Suprapubic skin (tissue), 4 donors: ENCODE results near the gene RAPGEF3.

Experiments used
- POLR2A ChIP-seq, 2 donors: fragments of 450-650 bp; IDR thresholded peaks; one replicate each; pipeline ENCODE4 v1.6.1; 2017; ENCODE audit warnings: antibody characterized with exemption in 2 of 2, mild to moderate bottlenecking in 2 of 2, moderate library complexity in 2 of 2
- POLR2AphosphoS5 ChIP-seq, 3 donors: sonication (generic); formaldehyde crosslinking; IDR thresholded peaks; one replicate each; pipeline ENCODE4 v1.6.1; 2017; ENCODE audit warnings: antibody characterized with exemption in 3 of 3
- TF ChIP-seq, protein P1 (sequence below), 2 donors: fragments of 200-600 bp in 1 of 2; fragments of 450-650 bp in 1 of 2; sonication (generic) in 1 of 2; IDR thresholded peaks; one replicate each; pipeline ENCODE4 v1.5.1; 2016 to 2019; ENCODE audit warnings: antibody characterized with exemption in 2 of 2, mild to moderate bottlenecking in 1 of 2, moderate library complexity in 1 of 2

- TF ChIP-seq, protein P1, sequence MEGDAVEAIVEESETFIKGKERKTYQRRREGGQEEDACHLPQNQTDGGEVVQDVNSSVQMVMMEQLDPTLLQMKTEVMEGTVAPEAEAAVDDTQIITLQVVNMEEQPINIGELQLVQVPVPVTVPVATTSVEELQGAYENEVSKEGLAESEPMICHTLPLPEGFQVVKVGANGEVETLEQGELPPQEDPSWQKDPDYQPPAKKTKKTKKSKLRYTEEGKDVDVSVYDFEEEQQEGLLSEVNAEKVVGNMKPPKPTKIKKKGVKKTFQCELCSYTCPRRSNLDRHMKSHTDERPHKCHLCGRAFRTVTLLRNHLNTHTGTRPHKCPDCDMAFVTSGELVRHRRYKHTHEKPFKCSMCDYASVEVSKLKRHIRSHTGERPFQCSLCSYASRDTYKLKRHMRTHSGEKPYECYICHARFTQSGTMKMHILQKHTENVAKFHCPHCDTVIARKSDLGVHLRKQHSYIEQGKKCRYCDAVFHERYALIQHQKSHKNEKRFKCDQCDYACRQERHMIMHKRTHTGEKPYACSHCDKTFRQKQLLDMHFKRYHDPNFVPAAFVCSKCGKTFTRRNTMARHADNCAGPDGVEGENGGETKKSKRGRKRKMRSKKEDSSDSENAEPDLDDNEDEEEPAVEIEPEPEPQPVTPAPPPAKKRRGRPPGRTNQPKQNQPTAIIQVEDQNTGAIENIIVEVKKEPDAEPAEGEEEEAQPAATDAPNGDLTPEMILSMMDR (IDR thresholded peaks at IDR 0.05) = no peak
- TF ChIP-seq POLR2A (IDR thresholded peaks at IDR 0.05) (no peak), POLR2AphosphoS5 (IDR thresholded peaks at IDR 0.05) (no peak)
Observed at GRCh38 chr12:47785036-47785886, 26.6 kb upstream of the RAPGEF3 start.
